Gastrocnemius medialis (tissue), 4 donors: ENCODE results near the gene TTC24. TPM values are rescaled to one million over a fixed set of nuclear protein-coding genes. Genes with fewer than 3 reads are reported as not detected.

ENCODE experiments used
- ATAC-seq, 2 donors: fragments of 150-250 bp; one replicate each; pipeline ENCODE4 v1.9.1; 2016
- DNase-seq, 2 donors: peaks; one replicate each; pipeline ENCODE4 v3.0.0-alpha.2; 2019
- H3K27ac ChIP-seq, 4 donors: fragments of 200-600 bp; sonication (generic); 1 replicate in 1 of 4; 2 replicates in 3 of 4; pipeline ENCODE4 v1.5.1; 2016 to 2018; ENCODE audit warnings: mild to moderate bottlenecking in 2 of 4, moderate library complexity in 1 of 4
- H3K27me3 ChIP-seq, 3 donors: fragments of 200-600 bp; sonication (generic) in 2 of 3; 1 replicate in 1 of 3; 2 replicates in 2 of 3; pipeline versions ENCODE4 v1.5.1 to v1.6.0; 2016 to 2019; ENCODE audit warnings: mild to moderate bottlenecking in 1 of 3, moderate library complexity in 1 of 3
- H3K36me3 ChIP-seq, 2 donors: fragments of 200-600 bp; sonication (generic) in 1 of 2; one replicate each; pipeline ENCODE4 v1.5.1; 2017 to 2018
- H3K4me1 ChIP-seq, 2 donors: fragments of 200-600 bp; sonication (generic) in 1 of 2; one replicate each; pipeline ENCODE4 v1.5.1; 2016 to 2017; ENCODE audit warnings: mild to moderate bottlenecking in 2 of 2
- H3K4me3 ChIP-seq, 4 donors: fragments of 200-600 bp; sonication (generic) in 3 of 4; 1 replicate in 1 of 4; 2 replicates in 3 of 4; pipeline ENCODE4 v1.5.1; 2016 to 2019; ENCODE audit warnings: mild to moderate bottlenecking in 2 of 4
- H3K9me3 ChIP-seq, 3 donors: fragments of 200-600 bp; sonication (generic) in 2 of 3; 1 replicate in 1 of 3; 2 replicates in 2 of 3; pipeline ENCODE4 v1.5.1; 2016 to 2019
- POLR2A ChIP-seq, 2 donors: fragments of 450-650 bp; IDR thresholded peaks; one replicate each; pipeline ENCODE4 v1.6.1; 2017; ENCODE audit warnings: antibody characterized with exemption in 2 of 2, mild to moderate bottlenecking in 2 of 2, moderate library complexity in 2 of 2
- in situ Hi-C, 4 donors: fragments of 200-750 bp; cut with MboI; loops; one replicate each; pipeline versions ENCODE4 v1.15.0 to v1.8.0; 2017; ENCODE audit warnings: low sequenced_read_pairs in 4 of 4
- intact Hi-C: fragments of 100-400 bp; cut with DNase I; formaldehyde crosslinking; loops from one replicate; pipeline ENCODE4 v1.15.1; 2023; ENCODE audit warnings: low total_unique reads
- total RNA-seq, 4 donors: library from RNA; depleted of rRNA; stranded (reverse); fragments of >200 nt; gene quantifications; one replicate each; pipeline versions ENCODE4 v1.1.0 to v1.2.3, GENCODE V29; 2016
- TF ChIP-seq, protein P1 (sequence below), 5 experiments: fragments of 450-650 bp in 3 of 5; fragments of 200-600 bp in 2 of 5; sonication (generic) in 2 of 5; IDR thresholded peaks in 4 of 5; conservative IDR thresholded peaks in 1 of 5; 1 replicate in 4 of 5; 2 replicates in 1 of 5; pipeline ENCODE4 v1.5.1; 2016 to 2019; ENCODE audit warnings: antibody characterized with exemption in 5 of 5, mild to moderate bottlenecking in 3 of 5, moderate library complexity in 3 of 5

The TTC24 gene
- total RNA-seq, 4 donors from 2014 or later: 3.6 TPM; not detected in 3

DNA sequence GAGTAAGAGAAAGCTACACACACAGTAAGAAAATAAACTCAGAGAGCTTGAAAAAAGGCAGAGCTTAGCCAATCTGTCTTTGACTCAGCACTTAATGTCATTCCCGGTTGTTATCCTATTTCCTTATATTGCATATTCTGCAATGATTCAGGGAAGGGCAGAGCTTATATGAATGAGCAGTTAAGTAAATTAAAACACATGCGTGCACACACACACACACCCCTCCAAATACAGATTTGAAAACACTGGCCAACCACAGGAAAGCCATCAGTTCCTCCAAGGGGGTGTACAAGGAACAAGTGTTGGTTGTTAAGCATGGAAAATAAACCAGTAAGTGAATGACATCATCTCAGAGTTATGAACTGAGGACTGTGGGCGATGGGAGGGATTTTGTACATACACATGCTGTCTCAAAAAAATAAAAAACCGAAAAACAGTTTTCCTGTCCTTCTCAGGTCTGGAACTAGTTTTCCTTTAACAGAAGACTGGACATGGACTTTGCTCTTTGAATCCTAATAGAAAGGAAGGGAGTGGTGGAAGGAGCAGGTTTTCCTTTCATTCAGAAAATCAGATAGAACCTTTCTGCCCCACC lies 8.2 kb upstream of the TTC24 start:
- Histone ChIP-seq H3K9me3 (no peaks in the 10 kb centered on the region), H3K27ac (no peak overlapping the region), H3K4me3 (peak overlapping the region in 1 of 4 donors; percentile 57), H3K27me3 (peaks cover 0 to 4% (median 0%) of the 10 kb centered on the region in 3 donors), H3K4me1 (peaks cover 0 to 6% of the 10 kb centered on the region in 2 donors), H3K36me3 (no peaks in the 10 kb centered on the region)
- intact Hi-C loops: no loop called here
- DNase-seq: no peak
- ATAC-seq: no peak
- TF ChIP-seq POLR2A (IDR thresholded peaks at IDR 0.05): no peak
- TF ChIP-seq, protein P1, sequence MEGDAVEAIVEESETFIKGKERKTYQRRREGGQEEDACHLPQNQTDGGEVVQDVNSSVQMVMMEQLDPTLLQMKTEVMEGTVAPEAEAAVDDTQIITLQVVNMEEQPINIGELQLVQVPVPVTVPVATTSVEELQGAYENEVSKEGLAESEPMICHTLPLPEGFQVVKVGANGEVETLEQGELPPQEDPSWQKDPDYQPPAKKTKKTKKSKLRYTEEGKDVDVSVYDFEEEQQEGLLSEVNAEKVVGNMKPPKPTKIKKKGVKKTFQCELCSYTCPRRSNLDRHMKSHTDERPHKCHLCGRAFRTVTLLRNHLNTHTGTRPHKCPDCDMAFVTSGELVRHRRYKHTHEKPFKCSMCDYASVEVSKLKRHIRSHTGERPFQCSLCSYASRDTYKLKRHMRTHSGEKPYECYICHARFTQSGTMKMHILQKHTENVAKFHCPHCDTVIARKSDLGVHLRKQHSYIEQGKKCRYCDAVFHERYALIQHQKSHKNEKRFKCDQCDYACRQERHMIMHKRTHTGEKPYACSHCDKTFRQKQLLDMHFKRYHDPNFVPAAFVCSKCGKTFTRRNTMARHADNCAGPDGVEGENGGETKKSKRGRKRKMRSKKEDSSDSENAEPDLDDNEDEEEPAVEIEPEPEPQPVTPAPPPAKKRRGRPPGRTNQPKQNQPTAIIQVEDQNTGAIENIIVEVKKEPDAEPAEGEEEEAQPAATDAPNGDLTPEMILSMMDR (IDR thresholded peaks at IDR 0.05 in 4 of 5, conservative IDR thresholded peaks at IDR 0.05 in 1 of 5): no peak
- in situ Hi-C loops: loop anchor here in 1 of 4 donors (10.0 kb wide), 1 partner anchor 117 kb away; no protein-coding TSS in a partner anchor

DNA sequence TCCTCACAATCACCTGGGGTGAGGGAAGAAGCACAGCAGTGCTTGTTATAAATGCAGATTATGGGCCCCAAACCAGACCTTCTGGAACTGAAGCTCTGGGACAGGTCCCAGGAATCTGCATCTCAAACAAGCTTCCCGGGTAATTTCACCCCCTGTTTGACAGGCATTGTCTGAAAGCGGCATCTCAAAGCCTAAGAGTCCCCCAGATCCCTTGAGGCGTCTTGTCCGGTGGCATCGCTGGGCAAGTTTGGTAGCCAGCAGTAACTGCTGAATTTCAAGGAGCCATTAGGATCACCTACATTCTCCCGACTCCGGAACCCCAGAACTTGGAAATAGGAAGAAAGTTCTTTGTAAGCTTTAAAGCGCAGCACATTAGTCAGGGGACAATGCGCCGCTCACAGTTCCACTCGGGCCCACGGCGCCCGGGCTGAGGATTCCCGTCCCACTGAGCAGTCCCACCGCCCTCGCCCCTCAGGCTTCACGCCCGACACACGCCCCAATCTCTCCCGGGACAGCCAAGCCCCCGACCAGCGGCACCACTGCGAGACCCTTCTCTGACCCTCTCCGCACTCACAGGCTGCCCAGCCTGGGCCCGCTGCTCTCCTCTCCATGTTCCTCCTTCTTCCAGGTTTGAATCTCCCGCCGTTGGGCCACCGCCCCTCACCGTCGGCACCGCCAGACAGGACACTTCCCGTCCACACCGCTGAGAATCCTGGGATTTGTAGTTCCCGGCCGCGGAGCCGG lies 7.4 kb upstream of the TTC24 start, which contains the start of gene IQGAP3:
TSS of gene IQGAP3 (minus strand) at position 647 of the 744 bp plus-strand sequence. CDS start at position 611, 36 bp downstream.
- H3K27ac ChIP-seq: peak within 1 kb of the TSS in 1 of 4 donors; percentile 13
- peak; percentile 87 to 96 for ATAC-seq
- peak; percentile 80 to 83 for DNase-seq
- in situ Hi-C loops (loop anchor here in 1 of 4 donors (10.0 kb wide), 1 partner anchor 117 kb away; no protein-coding TSS in a partner anchor), intact Hi-C loops (no loop called here)
- TF ChIP-seq, protein P1 (IDR thresholded peaks at IDR 0.05 in 4 of 5, conservative IDR thresholded peaks at IDR 0.05 in 1 of 5): no peak
- no peak for TF ChIP-seq POLR2A (IDR thresholded peaks at IDR 0.05)
- H3K36me3 ChIP-seq: no peaks in the 10 kb centered on the region
- peaks cover 0 to 6% of the 10 kb centered on the region in 2 donors for H3K4me1 ChIP-seq
- H3K27me3 ChIP-seq: peaks cover 0 to 4% (median 0%) of the 10 kb centered on the region in 3 donors
- H3K4me3 ChIP-seq: peak within 1 kb of the TSS; percentile 45 to 69 (median 59)
- H3K9me3 ChIP-seq: no peaks in the 10 kb centered on the region

DNA sequence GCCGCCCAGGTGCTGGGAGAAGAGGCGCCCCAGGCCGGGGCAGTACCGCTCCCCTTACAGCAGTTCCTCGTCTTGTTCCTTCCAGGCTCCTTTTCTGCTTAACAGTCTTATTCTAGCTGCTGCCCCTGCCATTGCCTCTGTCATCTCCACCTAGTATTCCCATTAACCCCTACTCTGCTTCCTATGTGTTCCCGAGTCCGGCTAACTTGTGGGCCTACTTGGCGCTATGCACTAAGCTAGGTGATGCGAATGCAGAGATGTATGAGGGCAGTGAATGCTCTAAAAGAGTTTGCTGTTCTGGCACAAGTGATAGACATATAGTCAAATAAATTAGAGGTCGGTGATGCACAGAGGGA lies 6.9 kb upstream of the TTC24 start:
- Histone ChIP-seq H3K4me1 (peaks cover 0 to 6% of the 10 kb centered on the region in 2 donors), H3K4me3 (peak overlapping the region; percentile 45 to 69 (median 59)), H3K36me3 (no peaks in the 10 kb centered on the region), H3K9me3 (no peaks in the 10 kb centered on the region), H3K27me3 (peaks cover 0 to 4% (median 0%) of the 10 kb centered on the region in 3 donors), H3K27ac (peak overlapping the region in 1 of 4 donors; percentile 13)
- TF ChIP-seq, protein P1 (IDR thresholded peaks at IDR 0.05 in 4 of 5, conservative IDR thresholded peaks at IDR 0.05 in 1 of 5): no peak
- no peak for TF ChIP-seq POLR2A (IDR thresholded peaks at IDR 0.05)
- intact Hi-C loops (no loop called here), in situ Hi-C loops (loop anchor here in 1 of 4 donors (10.0 kb wide), 1 partner anchor 118 kb away; no protein-coding TSS in a partner anchor)
- ATAC-seq (peak; percentile 8 to 47), DNase-seq (no peak)

DNA sequence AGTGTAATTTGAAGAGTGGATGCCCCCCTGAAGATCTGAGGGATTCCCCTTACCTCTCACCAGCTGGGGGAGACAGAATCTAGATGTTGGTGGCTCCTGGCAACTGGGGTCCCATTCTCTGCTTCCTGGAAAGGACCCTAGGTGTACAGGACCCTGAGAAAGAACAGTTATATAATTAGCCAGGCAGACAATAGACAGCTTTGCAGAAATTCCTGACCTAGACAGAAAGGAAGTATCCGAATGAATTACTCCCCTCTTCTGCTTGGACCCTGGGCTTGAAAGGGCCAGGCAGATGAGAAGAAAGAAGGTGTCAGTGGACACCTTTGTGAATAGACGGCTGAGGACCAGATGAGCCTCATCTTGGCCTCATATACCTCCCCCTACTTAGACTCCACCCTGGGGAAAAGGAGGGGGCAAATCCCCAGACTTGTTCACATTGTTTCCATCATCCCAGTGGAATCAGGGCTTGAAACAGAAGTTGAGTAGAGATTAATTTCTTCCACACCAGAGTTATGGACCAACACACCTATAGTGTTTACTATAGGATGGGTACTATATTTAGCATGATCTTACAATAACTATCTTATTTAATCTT lies 5.4 kb upstream of the TTC24 start:
- no peaks in the 10 kb centered on the region for H3K9me3 ChIP-seq
- no peak for DNase-seq
- H3K4me1 ChIP-seq: peaks cover 0 to 6% of the 10 kb centered on the region in 2 donors
- no peak overlapping the region for H3K27ac ChIP-seq
- H3K36me3 ChIP-seq: no peaks in the 10 kb centered on the region
- in situ Hi-C loops (loop anchor here in 1 of 4 donors (10.0 kb wide), 1 partner anchor 119 kb away; no protein-coding TSS in a partner anchor), intact Hi-C loops (no loop called here)
- H3K27me3 ChIP-seq: peaks cover 0 to 4% (median 0%) of the 10 kb centered on the region in 3 donors
- TF ChIP-seq, protein P1 (IDR thresholded peaks at IDR 0.05 in 4 of 5, conservative IDR thresholded peaks at IDR 0.05 in 1 of 5): no peak
- TF ChIP-seq POLR2A (IDR thresholded peaks at IDR 0.05): no peak
- no peak for ATAC-seq
- no peak overlapping the region for H3K4me3 ChIP-seq
